Measurements from ENCODE around the gene STARD3.
A peak's percentile ranks its signal among the peaks of the same experiment; 100 is the strongest.

Gene STARD3

GRCh38 chr17:39606434-39607056 lies 30.4 kb upstream of the STARD3 start:
- H3K9ac ChIP-seq (ENCODE audit: low read depth, low read length): no peak overlapping the region
- no peaks in the 10 kb centered on the region for H3K36me3 ChIP-seq (ENCODE audit: control insufficient read depth, insufficient read depth, low read length)
- H3K4me1 ChIP-seq (ENCODE audit: control insufficient read depth, insufficient read depth, low read length): peaks cover 19% of the 10 kb centered on the region
- no peaks in the 10 kb centered on the region for H3K9me3 ChIP-seq (ENCODE audit: control insufficient read depth, insufficient read depth, low read length)
- peaks cover 93% of the 10 kb centered on the region for H3K27me3 ChIP-seq (ENCODE audit: control insufficient read depth, insufficient read depth, low read length)
- peak overlapping the region; percentile 43 for H3K4me3 ChIP-seq (ENCODE audit: low read depth, low read length)

GRCh38 chr17:39607057-39607850 lies 29.7 kb upstream of the STARD3 start:
- Histone ChIP-seq H3K9me3 (ENCODE audit: control insufficient read depth, insufficient read depth, low read length) (no peaks in the 10 kb centered on the region), H3K4me3 (ENCODE audit: low read depth, low read length) (peak overlapping the region; percentile 43), H3K9ac (ENCODE audit: low read depth, low read length) (no peak overlapping the region), H3K4me1 (ENCODE audit: control insufficient read depth, insufficient read depth, low read length) (peaks cover 14% of the 10 kb centered on the region), H3K36me3 (ENCODE audit: control insufficient read depth, insufficient read depth, low read length) (no peaks in the 10 kb centered on the region), H3K27me3 (ENCODE audit: control insufficient read depth, insufficient read depth, low read length) (peaks cover 92% of the 10 kb centered on the region)

- peaks cover 87% of the 10 kb centered on the region for H3K27me3 ChIP-seq (ENCODE audit: control insufficient read depth, insufficient read depth, low read length)
- H3K4me1 ChIP-seq (ENCODE audit: control insufficient read depth, insufficient read depth, low read length): peaks cover 11% of the 10 kb centered on the region
- peak within 1 kb of the TSS; percentile 43 for H3K4me3 ChIP-seq (ENCODE audit: low read depth, low read length)
- H3K9me3 ChIP-seq (ENCODE audit: control insufficient read depth, insufficient read depth, low read length): no peaks in the 10 kb centered on the region
- no peak within 1 kb of the TSS for H3K9ac ChIP-seq (ENCODE audit: low read depth, low read length)
- no peaks in the 10 kb centered on the region for H3K36me3 ChIP-seq (ENCODE audit: control insufficient read depth, insufficient read depth, low read length)
Measured at GRCh38 chr17:39607851-39608130, 29.2 kb upstream of the STARD3 start, which contains the start of gene NEUROD2. TSS of gene NEUROD2 (minus strand) at chr17:39607920. CDS start at chr17:39606599, 1,321 bp downstream.

- Histone ChIP-seq H3K9ac (ENCODE audit: low read depth, low read length) (no peak overlapping the region), H3K4me3 (ENCODE audit: low read depth, low read length) (peak overlapping the region; percentile 8), H3K27me3 (ENCODE audit: control insufficient read depth, insufficient read depth, low read length) (peaks cover 87% of the 10 kb centered on the region), H3K9me3 (ENCODE audit: control insufficient read depth, insufficient read depth, low read length) (no peaks in the 10 kb centered on the region), H3K4me1 (ENCODE audit: control insufficient read depth, insufficient read depth, low read length) (peaks cover 8% of the 10 kb centered on the region), H3K36me3 (ENCODE audit: control insufficient read depth, insufficient read depth, low read length) (no peaks in the 10 kb centered on the region)
Measured at GRCh38 chr17:39608142-39608981, 28.6 kb upstream of the STARD3 start.

- Histone ChIP-seq H3K4me3 (ENCODE audit: low read depth, low read length) (no peak overlapping the region), H3K4me1 (ENCODE audit: control insufficient read depth, insufficient read depth, low read length) (peaks cover 5% of the 10 kb centered on the region), H3K36me3 (ENCODE audit: control insufficient read depth, insufficient read depth, low read length) (no peaks in the 10 kb centered on the region), H3K9ac (ENCODE audit: low read depth, low read length) (no peak overlapping the region), H3K27me3 (ENCODE audit: control insufficient read depth, insufficient read depth, low read length) (peaks cover 86% of the 10 kb centered on the region), H3K9me3 (ENCODE audit: control insufficient read depth, insufficient read depth, low read length) (no peaks in the 10 kb centered on the region)
Measured at GRCh38 chr17:39609416-39610025, 27.4 kb upstream of the STARD3 start.

- Histone ChIP-seq H3K4me3 (ENCODE audit: low read depth, low read length) (no peak overlapping the region), H3K9ac (ENCODE audit: low read depth, low read length) (no peak overlapping the region), H3K36me3 (ENCODE audit: control insufficient read depth, insufficient read depth, low read length) (no peaks in the 10 kb centered on the region), H3K4me1 (ENCODE audit: control insufficient read depth, insufficient read depth, low read length) (peaks cover 9% of the 10 kb centered on the region), H3K27me3 (ENCODE audit: control insufficient read depth, insufficient read depth, low read length) (peaks cover 86% of the 10 kb centered on the region), H3K9me3 (ENCODE audit: control insufficient read depth, insufficient read depth, low read length) (no peaks in the 10 kb centered on the region)
Measured at GRCh38 chr17:39611401-39612112, 25.4 kb upstream of the STARD3 start.

- peaks cover 9% of the 10 kb centered on the region for H3K4me1 ChIP-seq (ENCODE audit: control insufficient read depth, insufficient read depth, low read length)
- no peaks in the 10 kb centered on the region for H3K36me3 ChIP-seq (ENCODE audit: control insufficient read depth, insufficient read depth, low read length)
- H3K4me3 ChIP-seq (ENCODE audit: low read depth, low read length): no peak overlapping the region
- H3K9ac ChIP-seq (ENCODE audit: low read depth, low read length): no peak overlapping the region
- H3K9me3 ChIP-seq (ENCODE audit: control insufficient read depth, insufficient read depth, low read length): no peaks in the 10 kb centered on the region
- H3K27me3 ChIP-seq (ENCODE audit: control insufficient read depth, insufficient read depth, low read length): peaks cover 87% of the 10 kb centered on the region
Measured at GRCh38 chr17:39612291-39612894, 24.6 kb upstream of the STARD3 start.

- Histone ChIP-seq H3K9me3 (ENCODE audit: control insufficient read depth, insufficient read depth, low read length) (no peaks in the 10 kb centered on the region), H3K36me3 (ENCODE audit: control insufficient read depth, insufficient read depth, low read length) (no peaks in the 10 kb centered on the region), H3K4me1 (ENCODE audit: control insufficient read depth, insufficient read depth, low read length) (peaks cover 9% of the 10 kb centered on the region), H3K4me3 (ENCODE audit: low read depth, low read length) (no peak overlapping the region), H3K9ac (ENCODE audit: low read depth, low read length) (no peak overlapping the region), H3K27me3 (ENCODE audit: control insufficient read depth, insufficient read depth, low read length) (peaks cover 83% of the 10 kb centered on the region)
Measured at GRCh38 chr17:39612935-39613464, 23.9 kb upstream of the STARD3 start.

- H3K9ac ChIP-seq (ENCODE audit: low read depth, low read length): no peak overlapping the region
- no peak overlapping the region for H3K4me3 ChIP-seq (ENCODE audit: low read depth, low read length)
- H3K9me3 ChIP-seq (ENCODE audit: control insufficient read depth, insufficient read depth, low read length): no peaks in the 10 kb centered on the region
- peaks cover 4% of the 10 kb centered on the region for H3K4me1 ChIP-seq (ENCODE audit: control insufficient read depth, insufficient read depth, low read length)
- H3K27me3 ChIP-seq (ENCODE audit: control insufficient read depth, insufficient read depth, low read length): peaks cover 82% of the 10 kb centered on the region
- H3K36me3 ChIP-seq (ENCODE audit: control insufficient read depth, insufficient read depth, low read length): no peaks in the 10 kb centered on the region
Measured at GRCh38 chr17:39614545-39615157, 22.3 kb upstream of the STARD3 start.

- Histone ChIP-seq H3K36me3 (ENCODE audit: control insufficient read depth, insufficient read depth, low read length) (no peaks in the 10 kb centered on the region), H3K4me3 (ENCODE audit: low read depth, low read length) (no peak overlapping the region), H3K9ac (ENCODE audit: low read depth, low read length) (no peak overlapping the region), H3K9me3 (ENCODE audit: control insufficient read depth, insufficient read depth, low read length) (no peaks in the 10 kb centered on the region), H3K4me1 (ENCODE audit: control insufficient read depth, insufficient read depth, low read length) (peaks cover 4% of the 10 kb centered on the region), H3K27me3 (ENCODE audit: control insufficient read depth, insufficient read depth, low read length) (peaks cover 80% of the 10 kb centered on the region)
Measured at GRCh38 chr17:39615434-39615833, 21.5 kb upstream of the STARD3 start.

All from iPS-15b (cell line).